Occipital lobe (tissue), 2 donors: ENCODE results near the gene CD247. TPM values are rescaled to one million over a fixed set of nuclear protein-coding genes. Genes with fewer than 3 reads are reported as not detected.

Experiments used
- DNase-seq: peaks from one replicate; lab custom pipeline; 2025; lab: John Stamatoyannopoulos, UW
- total RNA-seq: library from RNA; depleted of rRNA; stranded (reverse); fragments of >200 nt; gene quantifications from one replicate; pipeline ENCODE4 v1.2.3, GENCODE V29; 2014

Gene CD247
- total RNA-seq, 1 donor from 2014 or later, result 2.3 TPM

DNA sequence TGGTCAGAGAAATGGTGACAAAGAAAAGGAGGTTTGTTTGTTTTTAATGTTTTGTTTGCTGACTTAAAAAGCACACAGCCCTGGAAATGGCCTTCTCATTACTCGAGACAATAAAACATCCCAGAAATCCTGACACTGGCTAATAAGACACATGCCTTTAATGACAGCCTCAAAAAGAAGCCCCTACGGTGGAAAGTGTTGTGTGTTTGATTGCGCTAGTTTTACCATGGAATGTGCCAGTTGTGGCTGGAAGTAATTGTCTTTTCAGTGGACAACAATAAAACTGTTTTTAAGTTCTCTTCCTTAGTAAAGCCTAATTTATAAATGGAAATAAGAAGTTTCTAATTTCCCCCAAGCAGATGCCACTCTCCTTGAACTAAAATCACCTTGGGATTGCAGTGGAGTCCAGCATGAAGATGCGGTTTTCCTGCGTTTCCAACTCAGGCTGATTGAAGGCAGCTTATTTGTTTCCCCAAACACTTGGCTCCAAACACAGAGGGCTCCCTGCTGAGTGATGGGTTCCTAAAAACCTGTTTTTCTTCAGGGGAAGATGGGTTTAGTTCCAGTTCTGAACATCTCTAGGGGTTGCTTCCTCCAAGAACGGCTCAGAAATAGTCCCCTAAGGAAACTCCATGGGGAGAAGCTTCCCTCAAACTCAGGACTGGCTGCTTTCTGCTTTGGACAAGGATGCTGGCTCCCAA lies 54.3 kb downstream of the CD247 start:
- no peak for DNase-seq

DNA sequence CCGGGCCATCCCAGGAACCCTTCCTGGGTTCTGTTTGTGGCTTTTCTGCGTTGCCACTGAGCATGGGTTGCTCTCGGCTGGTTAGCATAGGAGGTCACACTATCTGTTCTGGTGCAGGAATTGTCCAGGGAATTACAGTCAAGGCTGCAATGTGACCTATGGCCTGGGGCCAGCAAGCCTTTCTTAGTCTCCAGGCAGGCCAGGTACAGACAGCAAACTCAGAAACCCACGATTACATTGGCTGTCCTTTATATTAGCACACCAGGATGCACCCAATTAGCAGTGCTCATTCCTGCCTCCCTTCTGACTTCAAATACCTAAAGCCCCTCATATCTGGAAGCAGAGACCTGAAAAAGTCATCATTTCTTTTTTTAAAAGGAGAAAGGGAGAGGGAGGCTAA lies 55.2 kb downstream of the CD247 start:
- no peak for DNase-seq

DNA sequence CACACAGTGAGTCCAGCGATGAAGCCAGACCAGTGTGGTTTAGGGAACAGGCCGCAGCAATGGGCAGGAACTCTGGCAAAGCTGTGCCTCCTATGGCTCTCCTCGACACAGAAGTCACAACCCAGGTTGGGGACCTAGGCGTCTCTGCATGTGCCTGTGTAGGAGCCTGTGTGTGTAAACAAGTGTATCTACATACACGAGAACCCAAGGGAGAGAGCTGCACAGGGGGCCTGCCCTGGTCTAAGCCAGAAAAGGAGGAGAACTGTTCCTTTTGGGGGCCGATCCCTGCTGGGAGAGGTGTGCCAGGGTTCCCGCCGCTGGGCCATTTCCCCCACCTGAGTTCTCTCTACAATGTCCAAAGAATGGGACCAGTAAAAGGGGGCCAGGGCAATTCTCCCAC lies 56.0 kb downstream of the CD247 start:
- no peak for DNase-seq

DNA sequence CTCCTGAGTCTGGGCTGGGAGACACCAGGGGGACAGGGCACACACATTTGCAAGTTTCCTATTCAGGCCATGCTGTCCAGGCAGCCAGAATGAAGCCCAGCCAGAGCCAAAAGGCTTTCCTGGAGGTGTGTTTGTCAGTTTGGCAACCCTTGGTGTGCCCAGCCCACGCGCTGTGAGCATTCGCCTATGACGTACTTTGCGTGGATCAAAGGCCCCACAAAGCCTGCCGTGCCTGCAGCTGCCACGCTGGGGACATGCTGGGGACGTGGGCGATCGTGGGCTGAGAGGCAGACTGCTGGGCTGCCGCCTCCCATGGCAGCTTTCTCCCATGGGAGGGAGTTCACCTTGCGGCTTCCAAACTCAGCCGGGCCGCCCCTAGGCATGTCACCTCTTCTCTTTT lies 57.5 kb downstream of the CD247 start:
- DNase-seq, result peak; percentile 49

DNA sequence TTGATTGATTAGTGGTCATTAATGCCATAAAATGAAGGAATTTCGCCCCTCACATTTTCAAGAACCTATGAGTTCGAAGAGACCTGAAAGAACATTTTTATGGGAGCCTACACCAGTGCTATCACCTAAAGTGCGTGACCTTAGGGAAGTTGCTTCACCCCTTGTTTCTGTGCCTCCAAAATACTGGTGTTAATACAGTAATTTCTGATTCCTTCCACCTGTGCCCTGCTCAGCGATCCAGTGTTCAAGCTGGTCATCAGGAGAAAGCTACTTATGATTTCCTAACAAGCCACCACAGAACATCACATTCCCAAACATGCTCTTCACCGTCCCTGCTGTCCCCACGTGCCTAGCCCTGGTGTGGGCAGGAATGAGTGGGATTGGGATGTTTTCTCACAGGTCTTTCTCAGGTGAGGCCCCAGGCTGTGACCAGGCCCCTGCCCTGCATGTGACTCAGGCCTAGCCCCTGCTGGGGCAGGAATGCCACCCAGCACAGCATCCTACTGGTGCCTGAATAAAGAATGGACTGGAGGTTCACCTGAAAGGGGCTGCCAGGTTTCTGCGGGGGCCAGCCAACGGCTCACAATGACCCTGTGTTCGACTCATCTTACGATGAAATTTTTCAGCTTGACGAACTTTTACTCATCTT lies 60.3 kb downstream of the CD247 start:
- no peak for DNase-seq

DNA sequence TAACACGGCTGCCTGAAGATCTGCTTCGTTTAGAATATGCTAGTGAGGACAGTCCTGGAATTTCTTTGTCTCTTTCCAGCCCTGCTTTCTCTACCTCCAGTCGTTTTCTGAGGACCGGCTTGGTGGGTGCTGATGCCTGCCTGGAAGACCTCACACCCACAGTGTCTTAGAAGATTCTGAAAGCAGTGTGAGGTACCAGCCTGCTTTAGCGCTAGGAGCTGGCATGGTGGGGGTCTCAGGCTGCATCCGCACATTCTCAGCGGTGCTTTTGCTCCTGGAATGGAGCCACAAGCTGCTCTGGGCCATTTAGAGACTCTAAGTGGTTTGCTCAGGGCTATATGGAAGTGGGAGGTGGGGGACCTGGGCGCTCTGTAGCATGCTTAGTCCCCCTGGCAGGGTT lies 61.4 kb downstream of the CD247 start:
- DNase-seq, result no peak

DNA sequence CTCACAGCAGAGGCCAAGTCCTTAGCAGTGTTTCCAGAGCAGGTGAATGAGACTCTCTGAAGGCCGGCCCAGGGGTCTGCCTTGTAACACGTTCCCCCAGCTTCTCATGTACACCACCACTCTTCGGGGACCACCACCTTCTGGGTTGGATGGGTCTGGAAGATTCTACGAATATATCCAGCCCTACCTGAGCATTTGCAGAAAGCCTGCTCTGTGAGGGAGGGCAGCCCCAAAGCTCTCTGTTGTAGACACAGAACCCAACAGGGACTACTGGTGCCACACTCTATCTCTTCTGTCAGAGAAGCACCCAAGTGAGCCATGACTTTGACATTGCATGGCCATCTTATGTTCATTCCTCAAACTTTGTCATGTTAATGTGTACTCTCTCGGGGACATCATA lies 61.8 kb downstream of the CD247 start:
- DNase-seq, result no peak

DNA sequence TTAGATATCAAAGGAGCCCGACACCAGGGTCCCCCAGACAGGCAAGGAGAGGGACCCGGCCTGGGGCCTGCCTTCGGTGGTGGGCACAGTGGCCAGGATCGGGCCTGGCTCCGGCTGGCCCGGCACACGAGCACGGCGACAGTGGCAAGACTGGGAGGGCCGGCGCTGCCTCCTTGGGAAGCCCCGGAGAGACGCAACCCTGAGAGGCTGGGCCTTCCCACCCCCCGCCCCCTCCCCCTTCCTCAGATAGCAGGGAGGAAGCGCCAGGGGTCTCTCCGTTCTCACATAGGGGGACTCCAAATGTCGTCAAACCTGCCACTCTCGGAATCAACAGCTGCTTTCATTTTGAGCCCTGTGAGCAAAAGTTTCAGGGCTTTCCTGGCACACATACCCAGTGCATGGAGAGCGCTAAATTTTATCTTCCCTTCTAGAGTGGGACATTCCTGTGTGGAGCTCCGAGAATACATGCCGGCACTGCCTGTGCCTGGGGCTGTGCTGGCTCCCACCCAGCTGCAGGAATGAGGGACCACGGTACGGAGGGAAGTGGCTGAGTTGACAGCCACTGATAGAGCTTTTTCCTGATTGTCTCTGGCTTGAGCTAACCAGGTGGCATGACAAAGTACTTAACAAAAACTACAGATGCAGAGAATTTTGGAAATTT lies 62.4 kb downstream of the CD247 start:
- peak; percentile 48 for DNase-seq

DNA sequence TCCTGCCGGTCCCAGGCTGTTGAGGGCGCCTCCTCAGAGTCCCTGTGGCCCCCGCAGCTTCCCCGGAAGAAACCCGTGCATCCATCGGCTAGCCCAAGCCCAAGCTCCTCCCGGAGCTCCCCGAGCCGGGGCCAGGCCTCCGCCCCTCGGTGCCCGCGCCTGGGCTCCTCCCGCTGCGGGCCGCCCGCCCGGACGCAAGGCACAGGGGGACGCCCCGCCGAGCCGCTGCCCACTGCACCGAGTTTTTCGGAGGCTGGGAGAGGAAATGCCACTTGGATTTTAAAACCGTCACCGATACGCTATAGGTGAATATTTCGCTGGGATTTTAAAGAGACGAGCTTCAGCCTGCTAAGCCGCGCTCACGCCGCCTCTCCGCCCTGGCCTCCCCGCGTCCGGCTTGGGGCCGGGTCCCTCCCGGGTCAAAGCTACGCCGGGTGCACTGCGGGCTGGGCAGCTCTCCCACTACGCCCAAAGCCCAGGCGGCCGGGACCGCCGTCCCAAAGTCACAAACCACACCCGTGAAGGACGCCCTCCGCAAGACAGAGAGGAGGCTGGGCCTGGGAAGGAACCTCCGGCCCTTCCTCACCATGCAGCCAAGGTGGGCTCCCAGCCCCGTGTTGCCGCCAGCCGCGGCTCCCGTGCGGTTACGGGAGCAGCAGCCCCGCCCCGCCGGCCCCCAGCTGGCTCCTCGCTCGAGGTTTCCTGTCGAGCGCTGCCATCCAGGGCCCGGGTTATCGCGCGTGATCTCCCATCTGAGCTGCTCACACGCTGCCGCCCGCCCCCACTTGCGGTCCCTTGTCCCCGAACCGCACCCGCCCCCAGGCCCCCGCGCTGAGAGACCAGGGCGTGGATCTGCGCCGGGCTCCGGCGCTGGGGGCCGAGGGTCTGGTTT lies 63.2 kb downstream of the CD247 start:
- peak; percentile 41 for DNase-seq

DNA sequence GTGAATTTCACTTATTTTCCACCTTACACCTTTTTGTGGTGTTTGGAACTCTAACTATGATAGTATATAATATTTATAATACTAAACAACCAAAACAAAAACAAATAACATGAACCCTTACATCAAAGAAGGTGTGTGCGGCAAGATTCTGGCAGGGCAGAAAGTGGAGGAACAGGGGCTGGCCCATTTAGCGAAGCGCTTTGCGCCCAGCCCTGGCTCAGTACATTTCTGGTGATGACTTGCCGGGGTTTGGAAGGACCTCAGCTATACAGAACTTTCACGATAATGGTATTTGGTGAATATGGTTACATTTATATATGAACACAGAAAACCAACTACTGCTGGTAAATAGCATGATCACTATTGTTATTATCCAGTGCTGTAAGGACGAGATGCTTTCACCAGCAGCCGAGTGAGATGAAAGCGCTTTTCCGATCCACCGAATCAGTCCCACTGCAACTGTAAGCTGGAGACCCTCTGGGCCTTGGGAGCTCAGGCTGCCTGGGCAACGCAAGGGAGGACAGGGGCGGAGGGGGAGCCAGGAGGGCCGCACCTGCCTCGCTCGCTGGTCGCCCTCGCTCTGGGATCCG lies 63.9 kb downstream of the CD247 start:
- DNase-seq, result no peak

DNA sequence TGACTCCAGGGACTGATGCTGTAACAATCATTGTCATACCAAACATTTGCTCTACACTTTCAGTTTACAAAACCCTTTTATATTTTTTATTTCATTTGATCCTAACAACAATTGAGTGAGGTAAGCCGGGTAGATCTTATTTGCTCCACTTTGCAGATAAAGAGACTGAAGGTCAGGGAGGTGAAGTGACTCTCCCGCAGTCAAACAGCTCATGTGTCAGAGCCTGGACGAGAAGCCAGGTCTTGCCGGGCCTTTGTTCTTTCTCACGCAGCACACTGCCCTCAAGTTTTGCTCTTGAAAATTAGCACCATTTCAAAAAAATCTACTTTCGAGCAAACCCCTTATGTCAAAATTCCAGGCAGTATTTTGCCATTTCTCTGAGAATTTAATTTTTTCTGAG lies 65.2 kb downstream of the CD247 start:
- DNase-seq, result no peak

DNA sequence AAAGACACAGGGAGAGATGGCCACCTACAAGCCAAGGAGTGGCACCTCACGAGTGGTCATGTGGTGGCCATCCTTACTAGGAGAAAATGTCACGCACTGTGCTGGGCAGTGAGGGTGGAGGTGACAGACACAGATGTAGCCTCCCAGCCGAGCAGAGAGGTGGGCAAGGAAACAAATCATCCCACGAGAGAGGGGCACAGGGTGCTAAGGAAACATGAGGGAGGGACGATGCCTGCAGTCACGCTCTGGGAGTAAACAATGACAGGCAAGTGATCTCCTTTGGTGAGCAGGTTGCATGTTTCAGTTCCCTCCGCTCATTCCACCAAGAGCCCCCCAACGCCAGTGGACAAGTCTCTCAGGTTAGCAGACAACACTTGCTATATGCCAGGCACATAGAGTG lies 65.8 kb downstream of the CD247 start:
- no peak for DNase-seq

DNA sequence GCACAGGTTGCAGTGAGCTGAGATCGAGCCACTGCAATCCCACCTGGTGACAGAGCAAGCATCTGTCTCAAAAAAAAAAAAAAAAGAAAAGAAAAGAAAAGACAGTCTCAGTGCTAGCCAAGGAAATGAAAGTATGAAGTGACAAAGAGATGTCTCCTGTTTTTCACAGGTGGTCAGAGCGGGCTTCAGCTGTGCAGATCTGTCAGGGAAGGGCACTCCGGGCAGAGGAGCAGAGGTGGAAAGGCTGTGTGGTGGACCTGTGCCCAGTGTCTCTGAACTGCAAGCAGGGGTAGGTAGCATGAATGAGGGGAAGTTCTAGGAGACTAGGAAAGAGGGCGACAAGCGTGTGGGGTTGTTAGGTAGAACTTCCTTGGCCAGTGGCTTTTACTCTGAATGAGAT lies 67.5 kb downstream of the CD247 start:
- no peak for DNase-seq

DNA sequence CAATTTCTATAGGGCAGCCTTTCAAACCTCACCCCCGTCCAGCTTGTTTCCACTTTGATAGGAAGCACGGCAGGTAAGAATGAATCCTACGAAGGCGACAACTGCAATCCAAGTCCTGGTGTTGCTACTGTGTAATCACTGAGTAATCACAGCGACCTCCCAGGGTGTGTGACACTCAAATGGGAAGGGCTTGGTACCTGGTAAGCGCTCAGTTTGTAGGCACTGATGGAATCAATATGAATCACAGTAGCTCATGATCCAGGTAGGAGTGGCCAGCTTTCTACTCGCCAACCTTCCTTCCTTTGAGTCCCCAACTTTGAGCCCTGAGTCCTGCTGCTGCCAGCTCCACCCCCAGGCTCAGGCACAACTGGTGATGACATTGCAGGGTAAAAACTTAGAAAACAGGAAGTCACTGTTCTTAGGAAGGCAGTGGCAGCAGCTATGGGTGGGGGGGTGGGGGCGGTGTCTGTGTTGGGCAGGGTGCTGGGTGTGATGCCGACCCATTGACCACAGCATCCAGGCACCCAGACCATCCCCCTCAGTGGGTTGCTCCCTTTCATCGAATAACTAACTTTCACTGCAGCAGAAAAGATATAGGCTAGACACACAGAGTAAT lies 70.7 kb downstream of the CD247 start:
- no peak for DNase-seq

DNA sequence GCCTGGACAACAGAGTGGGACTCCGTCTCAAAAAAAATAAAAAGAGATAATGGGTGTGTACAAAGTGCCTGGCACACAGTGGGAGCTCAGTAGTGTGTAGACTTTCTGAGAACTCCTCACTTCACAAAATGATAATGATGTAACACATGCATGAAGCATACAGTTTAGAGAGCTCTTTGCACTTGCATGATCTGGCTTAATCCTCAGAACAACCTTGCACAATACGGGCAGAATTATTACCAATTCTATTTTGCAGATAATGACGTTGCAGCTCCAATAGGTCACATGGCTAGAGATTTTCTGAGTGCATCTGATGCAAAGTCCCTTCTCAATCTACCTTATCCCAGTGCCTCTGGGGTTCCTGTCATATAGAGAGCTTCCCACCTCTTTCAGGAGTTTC lies 71.4 kb downstream of the CD247 start:
- DNase-seq, result no peak

DNA sequence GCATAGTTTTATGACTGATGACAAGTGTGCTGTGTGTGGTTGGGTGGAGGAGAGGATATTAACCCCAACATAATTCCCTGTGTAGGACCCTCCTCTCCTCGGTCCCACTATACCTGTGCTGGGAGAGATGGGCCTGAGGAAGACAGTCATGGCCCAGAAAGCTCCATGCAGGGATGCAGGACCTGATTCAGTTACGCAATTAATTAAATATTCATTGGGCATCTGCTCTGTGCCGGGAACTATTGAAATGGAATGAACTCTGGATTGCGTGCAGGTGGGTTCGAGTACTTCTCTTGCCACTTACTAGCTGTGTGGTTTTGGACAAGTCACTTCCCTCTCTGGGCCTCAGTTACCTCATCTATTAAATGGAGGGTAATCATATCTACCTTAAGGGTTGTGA lies 74.6 kb downstream of the CD247 start:
- DNase-seq, result no peak

DNA sequence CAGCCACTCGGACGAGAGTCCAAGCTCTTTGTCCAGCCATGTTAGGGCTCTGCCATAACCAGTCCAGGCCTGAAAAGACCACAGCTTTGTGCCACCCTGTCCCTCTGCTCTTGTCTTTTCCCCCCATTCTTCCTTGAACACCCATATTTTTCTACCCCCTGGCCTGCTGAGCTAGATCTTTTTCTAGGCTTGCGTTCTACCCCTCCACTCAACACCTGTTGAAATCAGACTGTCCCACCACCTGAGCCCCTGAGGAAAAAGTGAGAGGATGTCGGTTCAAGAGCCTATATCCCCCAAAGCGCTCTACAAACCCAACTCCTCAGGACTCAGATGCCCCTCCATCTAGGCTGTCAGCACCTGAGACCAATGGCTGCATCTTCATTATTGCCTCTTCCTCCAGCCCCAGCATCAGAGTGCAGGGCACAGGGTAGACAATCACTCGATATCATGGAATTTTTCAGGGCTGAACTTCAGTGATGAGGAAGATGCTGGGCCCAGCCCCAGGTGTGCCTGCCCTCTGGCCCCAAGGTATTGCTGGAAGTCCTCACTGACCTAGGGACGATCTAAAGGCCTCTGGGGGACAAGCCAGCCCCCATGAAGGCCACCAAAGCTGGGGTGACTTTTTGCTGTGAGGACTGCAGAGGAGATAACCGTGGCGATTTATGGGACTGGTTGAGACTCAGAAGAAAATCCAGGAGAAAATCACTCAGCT lies 75.3 kb downstream of the CD247 start:
- DNase-seq, result no peak

DNA sequence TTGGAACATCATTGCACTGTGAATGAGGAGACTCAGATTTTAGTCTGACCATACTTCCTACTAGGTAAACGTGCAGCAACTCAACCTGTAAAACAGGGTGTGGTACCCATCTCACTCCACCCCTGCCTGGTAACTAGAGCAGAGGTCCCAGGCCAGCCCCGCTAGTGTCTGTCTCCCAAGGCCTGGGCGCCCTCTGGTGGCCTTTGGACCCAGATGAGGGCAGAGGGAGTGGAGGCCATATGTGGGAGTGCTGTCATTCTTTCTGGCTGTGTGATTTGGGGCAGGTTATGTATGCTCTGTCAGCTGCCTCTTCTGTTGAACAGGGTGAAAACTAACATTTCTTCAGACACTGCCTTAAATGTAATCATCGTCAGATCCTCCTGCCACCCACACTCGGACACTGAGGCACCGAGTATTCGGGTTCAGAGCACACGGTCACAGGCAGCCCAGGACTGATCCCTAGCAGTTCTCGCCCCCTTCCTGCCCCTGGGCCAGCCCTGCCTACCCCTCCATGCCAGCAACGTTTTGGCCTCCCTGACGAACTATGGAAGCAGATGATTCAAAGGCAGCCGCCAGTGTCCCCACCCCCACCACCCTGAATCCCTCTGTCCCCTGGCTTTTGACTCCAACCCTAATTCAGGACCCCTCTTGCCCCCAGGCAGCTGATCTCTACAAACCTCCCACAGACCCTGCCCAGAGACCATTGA lies 76.0 kb downstream of the CD247 start:
- peak; percentile 30 for DNase-seq

DNA sequence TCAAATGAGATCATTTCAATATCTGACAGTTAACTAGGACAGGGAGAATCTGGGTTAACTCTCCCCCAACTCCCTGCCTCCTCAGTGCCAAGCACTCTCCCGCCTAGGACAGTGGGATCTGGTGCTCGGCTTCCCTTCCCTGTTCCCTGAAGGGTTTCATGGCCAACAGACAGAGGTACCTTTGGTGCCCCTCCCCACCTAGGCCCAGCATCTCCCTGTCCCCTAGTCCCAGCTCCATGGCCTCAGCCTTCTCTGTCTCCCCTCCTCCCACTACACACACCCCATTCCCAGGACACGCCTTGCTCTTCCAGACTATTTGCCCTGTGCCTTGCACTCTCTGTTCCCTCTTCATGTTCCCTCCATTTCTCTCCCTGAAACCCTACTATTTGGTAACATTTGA lies 77.1 kb downstream of the CD247 start:
- DNase-seq, result no peak

DNA sequence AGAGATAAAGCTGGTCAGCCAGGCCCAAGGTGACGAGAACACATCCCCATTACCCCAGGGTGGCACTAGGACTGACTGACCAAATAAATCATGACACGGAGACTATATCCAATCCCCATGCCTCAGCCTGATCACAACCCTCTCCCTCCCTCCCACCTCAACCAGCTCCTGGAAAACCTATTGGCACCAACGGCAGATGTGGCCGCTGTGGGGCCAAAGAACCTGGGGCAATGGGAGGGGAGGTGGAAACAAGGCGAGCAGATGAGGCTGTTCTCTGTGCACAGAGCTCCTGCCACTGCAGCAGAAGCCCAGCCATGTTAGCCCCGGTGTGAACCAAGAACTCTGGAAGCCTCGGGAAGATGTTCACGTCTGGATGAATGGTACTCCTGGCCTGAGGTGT lies 77.6 kb downstream of the CD247 start:
- no peak for DNase-seq
